TTC549 (cell line): Measurements from ENCODE around the gene OR1J1.

Source experiments
- FAIRE-seq: peaks from 2 replicates; lab custom pipeline; 2012; peaks lifted over from hg19 to GRCh38; lab: Jason Lieb, UNC

The OR1J1 gene

GRCh38 chr9:122477826-122478225 is at the start of gene OR1J1:
TSS of gene OR1J1 (minus strand) at chr9:122477926. CDS start at chr9:122477926, 0 bp downstream.
- FAIRE-seq: no peak

GRCh38 chr9:122527193-122527592 is 49.5 kb upstream of the OR1J1 start, which contains the start of gene OR1N1:
TSS of gene OR1N1 (minus strand) at chr9:122527293. CDS start at chr9:122527293, 0 bp downstream.
- FAIRE-seq: no peak

- FAIRE-seq: no peak
These were observed 48.9 kb upstream of the OR1J1 start for GRCh38 chr9:122526602-122527001.

- FAIRE-seq: no peak
These were observed 41.6 kb upstream of the OR1J1 start for GRCh38 chr9:122519376-122519775.

- FAIRE-seq: no peak
These were observed 41.1 kb upstream of the OR1J1 start, which contains the start of gene OR1J4 for GRCh38 chr9:122518841-122519240. TSS of gene OR1J4 (plus strand) at chr9:122519141. CDS start at chr9:122519141, 0 bp downstream.

- FAIRE-seq: no peak
These were observed 40.5 kb upstream of the OR1J1 start for GRCh38 chr9:122518226-122518625.

GRCh38 chr9:122510502-122510901 is 32.8 kb upstream of the OR1J1 start, which contains the start of gene OR1J2:
TSS of gene OR1J2 (plus strand) at chr9:122510802. CDS start at chr9:122510802, 0 bp downstream.
- FAIRE-seq: no peak

GRCh38 chr9:122506964-122507363 is 29.2 kb upstream of the OR1J1 start:
- FAIRE-seq: no peak

GRCh38 chr9:122498883-122499288 is 21.2 kb upstream of the OR1J1 start:
- no peak for FAIRE-seq

GRCh38 chr9:122479062-122479461 is 1.3 kb upstream of the OR1J1 start:
- no peak for FAIRE-seq

GRCh38 chr9:122477346-122477745 is 380 bp downstream of the OR1J1 start:
- no peak for FAIRE-seq

GRCh38 chr9:122475717-122476116 is 2.0 kb downstream of the OR1J1 start:
- FAIRE-seq: no peak

GRCh38 chr9:122474561-122474960 is 3.2 kb downstream of the OR1J1 start:
- no peak for FAIRE-seq

- FAIRE-seq: no peak
These were observed 9.0 kb downstream of the OR1J1 start for GRCh38 chr9:122468735-122469134.

- FAIRE-seq: no peak
These were observed 11.3 kb downstream of the OR1J1 start for GRCh38 chr9:122466456-122466855.

- peak; percentile 62 for FAIRE-seq
These were observed 12.8 kb downstream of the OR1J1 start for GRCh38 chr9:122464633-122465567.

- no peak for FAIRE-seq
These were observed 13.7 kb downstream of the OR1J1 start for GRCh38 chr9:122463828-122464632.

GRCh38 chr9:122457787-122458186 is 19.9 kb downstream of the OR1J1 start:
- FAIRE-seq: no peak

GRCh38 chr9:122456123-122456522 is 21.6 kb downstream of the OR1J1 start:
- FAIRE-seq: no peak

GRCh38 chr9:122453677-122454135 is 24.0 kb downstream of the OR1J1 start:
- FAIRE-seq: no peak

- FAIRE-seq: no peak
These were observed 30.8 kb downstream of the OR1J1 start for GRCh38 chr9:122446819-122447484.

GRCh38 chr9:122445155-122445749 is 32.5 kb downstream of the OR1J1 start:
- FAIRE-seq: no peak
